WTC11 (cell line): Measurements from ENCODE around the gene SLC9A4. TPM values are rescaled to one million over a fixed set of nuclear protein-coding genes. Genes with fewer than 3 reads are reported as not detected.

Source experiments
- ATAC-seq: fragments of 200-7000 bp; cut with Tn5 transposase; 2 replicates; pipeline ENCODE4 v1.10.0; 2021; ENCODE audit warnings: mild to moderate bottlenecking, moderate library complexity
- CTCF ChIA-PET: fragments of 300-600 bp; sonication (Branson Sonifier 250); formaldehyde crosslinking; loops from one replicate; lab custom pipeline; 2021; ENCODE audit warnings: antibody characterized with exemption; lab: Charles Lee
- POLR2A ChIA-PET: fragments of 350-600 bp; sonication (Branson Sonifier 250); formaldehyde crosslinking; loops from one replicate; lab custom pipeline; 2021; ENCODE audit warnings: antibody characterized with exemption; lab: Charles Lee
- DNase-seq: peaks from one replicate; pipeline ENCODE4 v3.0.0; 2021; ENCODE audit warnings: low spot score
- H3K27ac Mint-ChIP-seq: 2 replicates; pipeline ENCODE4 v1.8.0; 2021; ENCODE audit warnings: mixed read lengths
- H3K27me3 Mint-ChIP-seq: 2 replicates; pipeline ENCODE4 v1.8.0; 2021; ENCODE audit warnings: low read depth, mild to moderate bottlenecking, moderate library complexity, mixed read lengths
- H3K36me3 Mint-ChIP-seq: 2 replicates; pipeline ENCODE4 v1.8.0; 2021; ENCODE audit warnings: mixed read lengths
- H3K4me1 Mint-ChIP-seq: 2 replicates; pipeline ENCODE4 v1.8.0; 2022; ENCODE audit warnings: mixed read lengths
- H3K4me3 Mint-ChIP-seq: 2 replicates; pipeline ENCODE4 v1.8.0; 2021; ENCODE audit warnings: mild to moderate bottlenecking, moderate library complexity, mixed read lengths
- H3K9me3 Mint-ChIP-seq: 2 replicates; pipeline ENCODE4 v1.8.0; 2021; ENCODE audit warnings: mixed read lengths
- ATF1 ChIP-seq: sonication (generic); formaldehyde crosslinking; IDR thresholded peaks from 2 replicates; pipeline ENCODE4 v1.8.1; 2023; ENCODE audit warnings: mild to moderate bottlenecking, moderate library complexity, missing genetic modification reagents
- CREM ChIP-seq: sonication (generic); formaldehyde crosslinking; IDR thresholded peaks from 2 replicates; pipeline ENCODE4 v1.8.1; 2022; ENCODE audit warnings: mild to moderate bottlenecking, missing genetic modification reagents, moderate library complexity
- FOXJ3 ChIP-seq: sonication (generic); formaldehyde crosslinking; IDR thresholded peaks from 2 replicates; pipeline ENCODE4 v1.9.0; 2021; ENCODE audit warnings: missing genetic modification reagents, mild to moderate bottlenecking, borderline replicate concordance
- JAZF1 ChIP-seq: fragments of 250-450 bp; sonication (Bioruptor Pico); IDR thresholded peaks from 2 replicates; pipeline ENCODE4 v1.9.0; 2021; ENCODE audit warnings: moderate library complexity, mild to moderate bottlenecking, inconsistent platforms
- JUN ChIP-seq: sonication (generic); formaldehyde crosslinking; IDR thresholded peaks from 2 replicates; pipeline ENCODE4 v1.8.0; 2023; ENCODE audit warnings: mild to moderate bottlenecking, missing genetic modification reagents
- RELA ChIP-seq: sonication (generic); formaldehyde crosslinking; IDR thresholded peaks from 2 replicates; pipeline ENCODE4 v1.8.1; 2022; ENCODE audit warnings: missing genetic modification reagents, mild to moderate bottlenecking, borderline replicate concordance
- RORB ChIP-seq: fragments of 250-450 bp; sonication (Bioruptor Pico); IDR thresholded peaks from 2 replicates; pipeline ENCODE4 v1.9.0; 2021; ENCODE audit warnings: mild to moderate bottlenecking
- TEAD1 ChIP-seq: sonication (generic); formaldehyde crosslinking; IDR thresholded peaks from 2 replicates; pipeline ENCODE4 v1.8.0; 2022; ENCODE audit warnings: mild to moderate bottlenecking, missing genetic modification reagents
- TP53 ChIP-seq: sonication (generic); formaldehyde crosslinking; IDR thresholded peaks from 2 replicates; pipeline ENCODE4 v1.8.1; 2023; ENCODE audit warnings: mild to moderate bottlenecking, missing genetic modification reagents
- ZBTB21 ChIP-seq: sonication (generic); formaldehyde crosslinking; IDR thresholded peaks from 2 replicates; pipeline ENCODE4 v1.8.1; 2023; ENCODE audit warnings: mild to moderate bottlenecking, missing genetic modification reagents, borderline replicate concordance
- ZNF121 ChIP-seq: sonication (generic); formaldehyde crosslinking; IDR thresholded peaks from 2 replicates; pipeline ENCODE4 v1.8.0; 2023; ENCODE audit warnings: missing genetic modification reagents
- ZNF416 ChIP-seq: fragments of 250-450 bp; sonication (Bioruptor Pico); IDR thresholded peaks from 2 replicates; pipeline ENCODE4 v1.9.0; 2021; ENCODE audit warnings: mild to moderate bottlenecking, inconsistent platforms
- total RNA-seq: library from RNA; stranded (reverse); gene quantifications from 3 replicates; pipeline ENCODE4 v1.2.3, GENCODE V29; 2021
- TF ChIP-seq, protein P1 (sequence below): sonication (generic); formaldehyde crosslinking; IDR thresholded peaks from 2 replicates; pipeline ENCODE4 v1.8.1; 2023; ENCODE audit warnings: mild to moderate bottlenecking, moderate library complexity, missing genetic modification reagents
- TF ChIP-seq, protein P2 (sequence below): fragments of 250-450 bp; sonication (Bioruptor Pico); IDR thresholded peaks from 2 replicates; pipeline ENCODE4 v1.8.0; 2021; ENCODE audit warnings: mild to moderate bottlenecking
- TF ChIP-seq, protein P3 (sequence below): fragments of 250-450 bp; sonication (Bioruptor Pico); IDR thresholded peaks from 2 replicates; pipeline ENCODE4 v1.9.0; 2021; ENCODE audit warnings: mild to moderate bottlenecking, borderline replicate concordance
- TF ChIP-seq, protein P4 (sequence below): sonication (generic); formaldehyde crosslinking; IDR thresholded peaks from 2 replicates; pipeline ENCODE4 v1.8.1; 2022; ENCODE audit warnings: low read depth, missing genetic modification reagents, borderline replicate concordance
- TF ChIP-seq, protein P5 (sequence below): fragments of 250-450 bp; sonication (Bioruptor Pico); IDR thresholded peaks from 2 replicates; pipeline ENCODE4 v1.9.0; 2021; ENCODE audit warnings: mild to moderate bottlenecking
- TF ChIP-seq, protein P6 (sequence below): sonication (generic); formaldehyde crosslinking; IDR thresholded peaks from 2 replicates; pipeline ENCODE4 v1.8.1; 2023; ENCODE audit warnings: mild to moderate bottlenecking, missing genetic modification reagents
- TF ChIP-seq, protein P7 (sequence below): sonication (generic); formaldehyde crosslinking; conservative IDR thresholded peaks from 2 replicates; pipeline ENCODE4 v1.8.1; 2022; ENCODE audit warnings: mild to moderate bottlenecking, missing genetic modification reagents

The SLC9A4 gene
- total RNA-seq, 1 experiment from 2014 or later: 0.11 TPM

DNA sequence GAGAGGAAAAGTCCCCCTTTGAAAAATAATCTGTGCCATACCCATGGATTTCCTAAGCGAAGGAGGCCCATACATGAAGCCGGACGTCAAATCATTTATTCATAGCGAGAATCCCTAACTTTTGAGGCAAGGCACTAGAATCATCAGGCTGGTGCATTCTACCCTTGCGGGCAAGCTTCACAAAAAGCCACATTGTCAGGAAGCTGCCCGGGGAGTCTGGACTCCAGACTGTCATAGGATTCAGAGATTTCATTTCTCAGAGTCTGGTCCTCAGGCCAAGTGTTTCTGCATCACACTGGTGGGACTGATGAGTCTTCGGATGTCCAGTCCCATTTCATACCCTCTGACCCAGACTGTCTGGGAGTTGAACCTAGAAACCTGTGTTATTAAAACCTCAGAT, 8.9 kb downstream of the SLC9A4 start (continued):
- no peak for TF ChIP-seq RELA (CRISPR knock-in tag)
- TF ChIP-seq TEAD1: no peak
- TF ChIP-seq RORB (CRISPR knock-in tag): no peak
- TF ChIP-seq, protein P1, sequence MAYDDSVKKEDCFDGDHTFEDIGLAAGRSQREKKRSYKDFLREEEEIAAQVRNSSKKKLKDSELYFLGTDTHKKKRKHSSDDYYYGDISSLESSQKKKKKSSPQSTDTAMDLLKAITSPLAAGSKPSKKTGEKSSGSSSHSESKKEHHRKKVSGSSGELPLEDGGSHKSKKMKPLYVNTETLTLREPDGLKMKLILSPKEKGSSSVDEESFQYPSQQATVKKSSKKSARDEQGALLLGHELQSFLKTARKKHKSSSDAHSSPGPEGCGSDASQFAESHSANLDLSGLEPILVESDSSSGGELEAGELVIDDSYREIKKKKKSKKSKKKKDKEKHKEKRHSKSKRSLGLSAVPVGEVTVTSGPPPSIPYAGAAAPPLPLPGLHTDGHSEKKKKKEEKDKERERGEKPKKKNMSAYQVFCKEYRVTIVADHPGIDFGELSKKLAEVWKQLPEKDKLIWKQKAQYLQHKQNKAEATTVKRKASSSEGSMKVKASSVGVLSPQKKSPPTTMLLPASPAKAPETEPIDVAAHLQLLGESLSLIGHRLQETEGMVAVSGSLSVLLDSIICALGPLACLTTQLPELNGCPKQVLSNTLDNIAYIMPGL (CRISPR knock-in tag): no peak
- no peak for TF ChIP-seq JAZF1 (CRISPR knock-in tag)
- TF ChIP-seq TP53 (CRISPR knock-in tag): no peak

DNA sequence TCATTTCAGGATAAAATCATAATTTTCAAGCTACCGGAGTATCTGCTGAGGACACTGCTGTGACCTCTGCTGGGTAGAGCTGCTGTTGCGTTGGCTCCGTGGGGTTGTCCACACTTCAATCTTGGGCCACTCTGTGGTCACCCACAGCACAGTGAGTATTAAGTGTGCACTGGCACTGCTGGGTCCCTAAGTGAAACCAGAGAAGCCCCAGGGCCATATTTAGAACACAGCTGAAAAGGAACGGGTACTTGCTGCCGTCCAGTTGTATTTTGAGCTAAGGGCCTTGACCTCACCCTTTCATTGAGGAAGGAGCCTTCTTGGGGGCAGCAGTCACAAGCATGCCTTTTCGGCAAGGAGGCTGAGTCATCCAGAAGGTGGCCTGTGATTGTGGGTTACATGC, 10.1 kb downstream of the SLC9A4 start:
- DNase-seq: no peak
- ChIA-PET POLR2A (no interaction called here), CTCF (interaction anchor here (1.9 kb wide), 1 partner anchor 10 kb away, joined by 11 read pairs; the partner anchor contains the start of gene SLC9A4)
- Mint-ChIP-seq H3K4me3 (no peak overlapping the region), H3K27me3 (no peaks in the 10 kb centered on the region), H3K4me1 (peaks cover 20% of the 10 kb centered on the region), H3K27ac (no peak overlapping the region), H3K9me3 (no peaks in the 10 kb centered on the region), H3K36me3 (no peaks in the 10 kb centered on the region)
- ATAC-seq: no peak
- TF ChIP-seq JAZF1 (CRISPR knock-in tag) (no peak), TP53 (CRISPR knock-in tag) (no peak), ZBTB21 (no peak), CREM (CRISPR knock-in tag) (no peak), JUN (CRISPR knock-in tag) (no peak), ZNF416 (CRISPR knock-in tag) (no peak), ATF1 (no peak), ZNF121 (CRISPR knock-in tag) (no peak), FOXJ3 (no peak)
- TF ChIP-seq, protein P2, sequence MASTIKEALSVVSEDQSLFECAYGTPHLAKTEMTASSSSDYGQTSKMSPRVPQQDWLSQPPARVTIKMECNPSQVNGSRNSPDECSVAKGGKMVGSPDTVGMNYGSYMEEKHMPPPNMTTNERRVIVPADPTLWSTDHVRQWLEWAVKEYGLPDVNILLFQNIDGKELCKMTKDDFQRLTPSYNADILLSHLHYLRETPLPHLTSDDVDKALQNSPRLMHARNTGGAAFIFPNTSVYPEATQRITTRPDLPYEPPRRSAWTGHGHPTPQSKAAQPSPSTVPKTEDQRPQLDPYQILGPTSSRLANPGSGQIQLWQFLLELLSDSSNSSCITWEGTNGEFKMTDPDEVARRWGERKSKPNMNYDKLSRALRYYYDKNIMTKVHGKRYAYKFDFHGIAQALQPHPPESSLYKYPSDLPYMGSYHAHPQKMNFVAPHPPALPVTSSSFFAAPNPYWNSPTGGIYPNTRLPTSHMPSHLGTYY (CRISPR knock-in tag): no peak
- TF ChIP-seq, protein P3, sequence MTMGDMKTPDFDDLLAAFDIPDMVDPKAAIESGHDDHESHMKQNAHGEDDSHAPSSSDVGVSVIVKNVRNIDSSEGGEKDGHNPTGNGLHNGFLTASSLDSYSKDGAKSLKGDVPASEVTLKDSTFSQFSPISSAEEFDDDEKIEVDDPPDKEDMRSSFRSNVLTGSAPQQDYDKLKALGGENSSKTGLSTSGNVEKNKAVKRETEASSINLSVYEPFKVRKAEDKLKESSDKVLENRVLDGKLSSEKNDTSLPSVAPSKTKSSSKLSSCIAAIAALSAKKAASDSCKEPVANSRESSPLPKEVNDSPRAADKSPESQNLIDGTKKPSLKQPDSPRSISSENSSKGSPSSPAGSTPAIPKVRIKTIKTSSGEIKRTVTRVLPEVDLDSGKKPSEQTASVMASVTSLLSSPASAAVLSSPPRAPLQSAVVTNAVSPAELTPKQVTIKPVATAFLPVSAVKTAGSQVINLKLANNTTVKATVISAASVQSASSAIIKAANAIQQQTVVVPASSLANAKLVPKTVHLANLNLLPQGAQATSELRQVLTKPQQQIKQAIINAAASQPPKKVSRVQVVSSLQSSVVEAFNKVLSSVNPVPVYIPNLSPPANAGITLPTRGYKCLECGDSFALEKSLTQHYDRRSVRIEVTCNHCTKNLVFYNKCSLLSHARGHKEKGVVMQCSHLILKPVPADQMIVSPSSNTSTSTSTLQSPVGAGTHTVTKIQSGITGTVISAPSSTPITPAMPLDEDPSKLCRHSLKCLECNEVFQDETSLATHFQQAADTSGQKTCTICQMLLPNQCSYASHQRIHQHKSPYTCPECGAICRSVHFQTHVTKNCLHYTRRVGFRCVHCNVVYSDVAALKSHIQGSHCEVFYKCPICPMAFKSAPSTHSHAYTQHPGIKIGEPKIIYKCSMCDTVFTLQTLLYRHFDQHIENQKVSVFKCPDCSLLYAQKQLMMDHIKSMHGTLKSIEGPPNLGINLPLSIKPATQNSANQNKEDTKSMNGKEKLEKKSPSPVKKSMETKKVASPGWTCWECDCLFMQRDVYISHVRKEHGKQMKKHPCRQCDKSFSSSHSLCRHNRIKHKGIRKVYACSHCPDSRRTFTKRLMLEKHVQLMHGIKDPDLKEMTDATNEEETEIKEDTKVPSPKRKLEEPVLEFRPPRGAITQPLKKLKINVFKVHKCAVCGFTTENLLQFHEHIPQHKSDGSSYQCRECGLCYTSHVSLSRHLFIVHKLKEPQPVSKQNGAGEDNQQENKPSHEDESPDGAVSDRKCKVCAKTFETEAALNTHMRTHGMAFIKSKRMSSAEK (CRISPR knock-in tag): no peak
- TF ChIP-seq, protein P4, sequence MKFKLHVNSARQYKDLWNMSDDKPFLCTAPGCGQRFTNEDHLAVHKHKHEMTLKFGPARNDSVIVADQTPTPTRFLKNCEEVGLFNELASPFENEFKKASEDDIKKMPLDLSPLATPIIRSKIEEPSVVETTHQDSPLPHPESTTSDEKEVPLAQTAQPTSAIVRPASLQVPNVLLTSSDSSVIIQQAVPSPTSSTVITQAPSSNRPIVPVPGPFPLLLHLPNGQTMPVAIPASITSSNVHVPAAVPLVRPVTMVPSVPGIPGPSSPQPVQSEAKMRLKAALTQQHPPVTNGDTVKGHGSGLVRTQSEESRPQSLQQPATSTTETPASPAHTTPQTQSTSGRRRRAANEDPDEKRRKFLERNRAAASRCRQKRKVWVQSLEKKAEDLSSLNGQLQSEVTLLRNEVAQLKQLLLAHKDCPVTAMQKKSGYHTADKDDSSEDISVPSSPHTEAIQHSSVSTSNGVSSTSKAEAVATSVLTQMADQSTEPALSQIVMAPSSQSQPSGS (CRISPR knock-in tag): no peak
- TF ChIP-seq, protein P5, sequence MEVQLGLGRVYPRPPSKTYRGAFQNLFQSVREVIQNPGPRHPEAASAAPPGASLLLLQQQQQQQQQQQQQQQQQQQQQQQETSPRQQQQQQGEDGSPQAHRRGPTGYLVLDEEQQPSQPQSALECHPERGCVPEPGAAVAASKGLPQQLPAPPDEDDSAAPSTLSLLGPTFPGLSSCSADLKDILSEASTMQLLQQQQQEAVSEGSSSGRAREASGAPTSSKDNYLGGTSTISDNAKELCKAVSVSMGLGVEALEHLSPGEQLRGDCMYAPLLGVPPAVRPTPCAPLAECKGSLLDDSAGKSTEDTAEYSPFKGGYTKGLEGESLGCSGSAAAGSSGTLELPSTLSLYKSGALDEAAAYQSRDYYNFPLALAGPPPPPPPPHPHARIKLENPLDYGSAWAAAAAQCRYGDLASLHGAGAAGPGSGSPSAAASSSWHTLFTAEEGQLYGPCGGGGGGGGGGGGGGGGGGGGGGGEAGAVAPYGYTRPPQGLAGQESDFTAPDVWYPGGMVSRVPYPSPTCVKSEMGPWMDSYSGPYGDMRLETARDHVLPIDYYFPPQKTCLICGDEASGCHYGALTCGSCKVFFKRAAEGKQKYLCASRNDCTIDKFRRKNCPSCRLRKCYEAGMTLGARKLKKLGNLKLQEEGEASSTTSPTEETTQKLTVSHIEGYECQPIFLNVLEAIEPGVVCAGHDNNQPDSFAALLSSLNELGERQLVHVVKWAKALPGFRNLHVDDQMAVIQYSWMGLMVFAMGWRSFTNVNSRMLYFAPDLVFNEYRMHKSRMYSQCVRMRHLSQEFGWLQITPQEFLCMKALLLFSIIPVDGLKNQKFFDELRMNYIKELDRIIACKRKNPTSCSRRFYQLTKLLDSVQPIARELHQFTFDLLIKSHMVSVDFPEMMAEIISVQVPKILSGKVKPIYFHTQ: no peak
- TF ChIP-seq, protein P6, sequence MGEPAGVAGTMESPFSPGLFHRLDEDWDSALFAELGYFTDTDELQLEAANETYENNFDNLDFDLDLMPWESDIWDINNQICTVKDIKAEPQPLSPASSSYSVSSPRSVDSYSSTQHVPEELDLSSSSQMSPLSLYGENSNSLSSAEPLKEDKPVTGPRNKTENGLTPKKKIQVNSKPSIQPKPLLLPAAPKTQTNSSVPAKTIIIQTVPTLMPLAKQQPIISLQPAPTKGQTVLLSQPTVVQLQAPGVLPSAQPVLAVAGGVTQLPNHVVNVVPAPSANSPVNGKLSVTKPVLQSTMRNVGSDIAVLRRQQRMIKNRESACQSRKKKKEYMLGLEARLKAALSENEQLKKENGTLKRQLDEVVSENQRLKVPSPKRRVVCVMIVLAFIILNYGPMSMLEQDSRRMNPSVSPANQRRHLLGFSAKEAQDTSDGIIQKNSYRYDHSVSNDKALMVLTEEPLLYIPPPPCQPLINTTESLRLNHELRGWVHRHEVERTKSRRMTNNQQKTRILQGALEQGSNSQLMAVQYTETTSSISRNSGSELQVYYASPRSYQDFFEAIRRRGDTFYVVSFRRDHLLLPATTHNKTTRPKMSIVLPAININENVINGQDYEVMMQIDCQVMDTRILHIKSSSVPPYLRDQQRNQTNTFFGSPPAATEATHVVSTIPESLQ: no peak
- TF ChIP-seq, protein P7, sequence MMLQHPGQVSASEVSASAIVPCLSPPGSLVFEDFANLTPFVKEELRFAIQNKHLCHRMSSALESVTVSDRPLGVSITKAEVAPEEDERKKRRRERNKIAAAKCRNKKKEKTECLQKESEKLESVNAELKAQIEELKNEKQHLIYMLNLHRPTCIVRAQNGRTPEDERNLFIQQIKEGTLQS (CRISPR knock-in tag): no peak
